Esophagus (tissue), 2 donors: Measurements from ENCODE around the gene CACNG3. TPM values are rescaled to one million over a fixed set of nuclear protein-coding genes. Genes with fewer than 3 reads are reported as not detected.

Source experiments
- H3K27ac ChIP-seq, 2 donors: one replicate each; pipeline ENCODE4 v1.5.1; 2013; ENCODE audit warnings: low read depth in 2 of 2, mild to moderate bottlenecking in 2 of 2, inconsistent platforms in 1 of 2, low read length in 1 of 2, moderate library complexity in 1 of 2
- H3K27me3 ChIP-seq, 2 donors: one replicate each; pipeline ENCODE4 v1.6.1; 2013; ENCODE audit warnings: low read length in 2 of 2, control low read depth in 1 of 2, mild to moderate bottlenecking in 1 of 2; ENCODE audit not compliant: insufficient read depth in 2 of 2, control insufficient read depth in 1 of 2
- H3K36me3 ChIP-seq, 2 donors: one replicate each; pipeline ENCODE4 v1.6.1; 2013; ENCODE audit warnings: low read length in 1 of 2; ENCODE audit not compliant: control insufficient read depth in 2 of 2, insufficient read depth in 2 of 2
- H3K4me1 ChIP-seq, 2 donors: one replicate each; pipeline ENCODE4 v1.6.1; 2013; ENCODE audit warnings: low read length in 1 of 2; ENCODE audit not compliant: control insufficient read depth in 2 of 2, insufficient read depth in 2 of 2
- H3K4me3 ChIP-seq, 2 donors: one replicate each; pipeline ENCODE4 v1.5.1; 2013; ENCODE audit warnings: low read length in 2 of 2, mild to moderate bottlenecking in 2 of 2, low read depth in 1 of 2, moderate library complexity in 1 of 2
- H3K9me3 ChIP-seq, 2 donors: one replicate each; pipeline ENCODE4 v1.6.1; 2013; ENCODE audit warnings: mild to moderate bottlenecking in 2 of 2, low read depth in 1 of 2, low read length in 1 of 2, moderate library complexity in 1 of 2; ENCODE audit not compliant: control insufficient read depth in 2 of 2, insufficient read depth in 1 of 2
- WGBS, 2 donors: extraction: QIAGEN DNeasy Blood & Tissue Kit; methylation state at CpG; one replicate each; pipeline ENCODE4 v1.1.7; 2013; 5-methylcytosine and 5-hydroxymethylcytosine counted together
- polyA plus RNA-seq, 2 donors: library from polyadenylated mRNA; stranded (reverse); fragments of 200-250 nt; gene quantifications; one replicate each; pipeline ENCODE4 v1.2.3, GENCODE V29; 2013
- donor health status: healthy with polysubstance abuse.
- donor health status: Bipolar disorder and iron deficiency.

The CACNG3 gene
- polyA plus RNA-seq, 2 donors = not detected

DNA sequence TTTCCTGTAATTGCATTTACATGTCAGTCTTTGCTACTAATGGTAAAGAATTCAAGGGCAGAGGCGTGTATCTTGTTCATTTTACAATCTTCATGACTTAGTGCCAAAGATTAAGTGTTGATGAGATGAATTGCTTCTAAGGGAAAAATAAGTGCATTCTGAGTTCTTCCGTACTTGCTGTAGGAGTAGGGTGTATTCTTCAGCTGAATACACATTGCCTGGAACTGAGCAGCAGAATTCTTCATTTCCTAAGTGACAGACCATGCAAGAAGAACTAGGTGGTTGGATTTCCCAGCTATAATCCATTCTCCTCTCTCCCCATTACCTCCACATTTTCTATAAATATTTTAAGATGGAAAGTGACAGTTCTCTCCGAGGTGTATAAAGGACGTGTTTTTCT is 104.8 kb downstream of the CACNG3 start:
- Histone ChIP-seq H3K9me3 (no peaks in the 10 kb centered on the region), H3K27me3 (no peaks in the 10 kb centered on the region), H3K36me3 (no peaks in the 10 kb centered on the region), H3K27ac (no peak overlapping the region), H3K4me3 (no peak overlapping the region), H3K4me1 (no peaks in the 10 kb centered on the region)
- 68 to 75% methylated on average over 4 of the region's 4 CpGs for WGBS, 2 donors

DNA sequence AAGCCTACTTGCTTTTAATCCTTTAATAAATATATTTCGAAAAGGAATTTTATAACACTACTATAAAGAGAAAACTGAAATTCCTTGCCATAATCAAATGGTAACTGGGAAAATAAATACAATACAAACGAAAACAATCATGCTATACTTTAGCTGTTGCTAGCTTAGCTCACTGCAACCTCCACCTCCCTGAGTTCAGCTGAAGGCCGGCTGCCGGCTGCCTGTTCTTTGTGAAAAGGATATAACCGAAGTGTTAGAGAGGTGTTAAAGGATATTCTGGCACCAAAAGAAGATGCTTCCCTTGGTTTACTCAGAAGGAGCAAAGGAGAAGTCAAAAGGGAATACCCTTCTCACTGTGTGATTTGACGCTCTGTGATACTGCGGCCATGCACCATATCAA is 108.5 kb downstream of the CACNG3 start:
- Histone ChIP-seq H3K27me3 (no peaks in the 10 kb centered on the region), H3K4me1 (no peaks in the 10 kb centered on the region), H3K27ac (no peak overlapping the region), H3K36me3 (no peaks in the 10 kb centered on the region), H3K9me3 (peaks cover 0 to 2% of the 10 kb centered on the region in 2 donors), H3K4me3 (no peak overlapping the region)
- 64 to 65% methylated on average over 7 of the region's 7 CpGs for WGBS, 2 donors

DNA sequence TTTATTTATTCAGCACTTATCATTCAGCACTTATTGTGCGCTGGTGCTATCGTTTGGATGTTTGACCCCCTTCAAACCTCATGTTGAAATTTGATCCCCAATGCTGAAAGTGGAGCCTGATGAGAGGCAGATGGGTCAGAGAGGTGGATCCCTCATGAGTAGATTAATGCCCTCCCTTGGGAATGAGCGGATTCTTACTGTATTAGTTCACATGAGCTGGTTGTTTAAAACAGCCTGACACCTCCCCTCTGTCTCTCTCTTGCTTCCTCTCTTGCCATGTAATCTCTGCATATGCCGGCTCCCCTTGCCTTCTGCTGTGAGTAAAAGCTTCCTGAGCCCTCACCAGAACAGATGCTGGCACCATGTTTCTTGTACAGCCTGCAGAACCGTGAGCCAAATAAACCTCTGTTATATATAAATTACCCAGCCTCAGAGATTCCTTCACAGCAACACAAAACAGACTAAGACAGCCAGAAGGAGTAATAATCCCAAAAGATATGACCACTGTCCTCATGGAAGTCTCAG is 111.1 kb downstream of the CACNG3 start:
- H3K4me1 ChIP-seq = no peaks in the 10 kb centered on the region
- peaks cover 3% of the 10 kb centered on the region in 2 donors for H3K9me3 ChIP-seq
- H3K36me3 ChIP-seq = no peaks in the 10 kb centered on the region
- H3K27me3 ChIP-seq = no peaks in the 10 kb centered on the region
- H3K4me3 ChIP-seq = no peak overlapping the region
- WGBS, 2 donors = 56 to 62% methylated on average over 5 of the region's 5 CpGs
- no peak overlapping the region for H3K27ac ChIP-seq

DNA sequence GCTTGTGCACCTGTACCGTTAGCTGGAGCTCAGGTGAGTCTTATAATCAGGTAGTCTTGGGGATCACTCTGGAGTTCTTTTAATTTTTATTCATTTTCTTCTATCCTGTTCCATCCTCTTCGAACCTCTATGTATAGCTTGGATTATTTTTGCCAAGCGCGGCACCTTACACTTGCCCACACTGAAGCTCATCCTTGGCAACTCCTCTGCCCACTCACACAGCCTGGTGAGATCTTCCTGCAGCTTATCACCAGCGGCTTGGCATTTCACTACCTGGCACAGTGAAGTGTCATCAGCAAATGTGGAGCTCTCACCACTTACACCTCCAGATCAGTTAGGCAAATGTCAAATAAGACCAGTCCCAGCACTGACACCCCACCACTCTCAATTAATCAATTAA is 116.7 kb downstream of the CACNG3 start:
- H3K9me3 ChIP-seq = peaks cover 2 to 3% of the 10 kb centered on the region in 2 donors
- 77 to 88% methylated on average over 5 of the region's 5 CpGs for WGBS, 2 donors
- H3K27ac ChIP-seq = no peak overlapping the region
- H3K27me3 ChIP-seq = no peaks in the 10 kb centered on the region
- no peaks in the 10 kb centered on the region for H3K4me1 ChIP-seq
- no peak overlapping the region for H3K4me3 ChIP-seq
- H3K36me3 ChIP-seq = no peaks in the 10 kb centered on the region

DNA sequence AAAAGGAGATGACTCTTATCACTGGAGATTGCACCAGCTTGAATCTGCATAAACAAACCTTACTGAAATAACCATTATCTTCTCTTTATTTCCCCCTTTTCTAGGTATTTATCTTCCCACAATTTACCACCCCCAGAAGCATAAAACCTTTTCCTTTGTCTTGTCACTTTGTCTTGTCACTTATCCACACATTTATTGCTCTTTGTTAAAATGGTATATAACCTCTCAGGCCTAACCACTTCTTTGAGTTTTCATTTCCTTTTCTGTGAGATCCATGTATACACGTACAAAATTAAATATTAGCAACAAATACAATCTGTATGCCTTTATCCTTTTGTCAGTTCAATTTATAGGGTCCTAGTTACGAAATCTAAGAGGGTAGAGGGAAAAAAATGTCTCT is 122.9 kb downstream of the CACNG3 start:
- 10 to 13% methylated on average over 2 of the region's 2 CpGs for WGBS, 2 donors
- Histone ChIP-seq H3K27me3 (no peaks in the 10 kb centered on the region), H3K9me3 (peaks cover 0 to 5% of the 10 kb centered on the region in 2 donors), H3K27ac (no peak overlapping the region), H3K4me3 (no peak overlapping the region), H3K36me3 (no peaks in the 10 kb centered on the region), H3K4me1 (no peaks in the 10 kb centered on the region)

DNA sequence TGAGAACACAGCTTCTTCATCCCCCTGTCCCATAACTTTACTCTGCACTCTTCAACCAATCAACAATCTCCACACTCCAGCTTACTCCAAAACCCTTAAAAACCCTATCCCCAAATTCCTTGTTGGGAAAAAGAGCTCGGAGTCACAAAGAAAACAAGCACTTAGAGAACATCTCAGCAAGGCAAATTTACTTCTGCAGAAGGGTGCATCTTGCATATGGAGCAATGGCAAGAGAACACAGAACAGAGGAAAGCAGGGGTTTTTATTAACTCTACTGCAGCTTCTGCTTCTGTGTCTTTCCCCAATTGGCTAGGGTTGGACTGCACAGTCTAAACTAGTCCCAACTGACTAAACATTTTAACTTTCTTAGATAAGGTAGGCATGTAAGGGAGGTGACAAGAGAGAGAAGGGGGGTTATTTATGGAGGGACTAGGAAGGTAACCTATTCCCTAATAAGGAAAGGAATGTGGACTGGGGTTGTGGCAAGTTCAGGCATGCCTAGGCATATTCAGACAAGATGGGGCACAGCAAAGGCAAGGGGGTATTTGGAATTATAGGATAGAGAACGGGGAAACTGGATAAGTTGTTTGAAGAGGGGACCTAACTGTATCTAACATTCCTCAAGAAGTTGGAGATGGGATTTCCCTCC is 125.5 kb downstream of the CACNG3 start:
- H3K9me3 ChIP-seq = peaks cover 0 to 5% of the 10 kb centered on the region in 2 donors
- H3K4me3 ChIP-seq = no peak overlapping the region
- WGBS, 2 donors = 53 to 54% methylated on average over 2 of the region's 2 CpGs
- H3K4me1 ChIP-seq = no peaks in the 10 kb centered on the region
- no peaks in the 10 kb centered on the region for H3K36me3 ChIP-seq
- H3K27me3 ChIP-seq = no peaks in the 10 kb centered on the region
- H3K27ac ChIP-seq = no peak overlapping the region

DNA sequence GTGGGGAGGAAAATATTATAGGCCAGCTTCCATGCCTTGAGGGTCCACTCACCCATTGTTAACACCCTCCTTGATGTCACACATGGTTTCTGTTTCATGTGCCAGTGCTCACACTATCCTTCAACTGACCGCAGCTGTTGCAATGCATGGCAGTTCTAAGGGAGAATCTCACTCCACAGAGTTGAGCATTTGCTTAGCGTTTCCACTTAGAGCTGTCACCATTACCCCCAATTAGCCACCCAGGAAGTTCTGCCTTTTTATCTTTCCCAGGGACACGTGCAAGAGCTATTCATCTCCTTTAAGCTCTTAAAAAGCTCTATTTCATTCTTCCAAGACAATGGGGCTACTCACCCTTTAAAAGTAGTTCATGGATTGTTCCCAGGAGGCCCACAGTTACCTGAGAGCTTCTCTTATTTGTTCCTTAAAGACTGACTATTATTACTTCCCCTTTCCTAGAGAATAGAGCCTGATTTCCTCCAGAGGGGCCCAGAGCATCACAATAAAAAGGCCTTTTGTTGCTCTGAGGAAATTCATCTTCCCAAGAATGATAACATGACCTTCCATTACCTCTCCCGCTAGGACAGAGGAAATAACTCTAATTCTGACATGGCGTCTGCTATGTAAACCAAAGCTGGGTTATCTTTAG is 126.8 kb downstream of the CACNG3 start:
- Histone ChIP-seq H3K4me3 (no peak overlapping the region), H3K27me3 (no peaks in the 10 kb centered on the region), H3K9me3 (peaks cover 0 to 5% of the 10 kb centered on the region in 2 donors), H3K27ac (no peak overlapping the region), H3K4me1 (no peaks in the 10 kb centered on the region), H3K36me3 (no peaks in the 10 kb centered on the region)
- 23 to 27% methylated on average over 5 of the region's 5 CpGs for WGBS, 2 donors

DNA sequence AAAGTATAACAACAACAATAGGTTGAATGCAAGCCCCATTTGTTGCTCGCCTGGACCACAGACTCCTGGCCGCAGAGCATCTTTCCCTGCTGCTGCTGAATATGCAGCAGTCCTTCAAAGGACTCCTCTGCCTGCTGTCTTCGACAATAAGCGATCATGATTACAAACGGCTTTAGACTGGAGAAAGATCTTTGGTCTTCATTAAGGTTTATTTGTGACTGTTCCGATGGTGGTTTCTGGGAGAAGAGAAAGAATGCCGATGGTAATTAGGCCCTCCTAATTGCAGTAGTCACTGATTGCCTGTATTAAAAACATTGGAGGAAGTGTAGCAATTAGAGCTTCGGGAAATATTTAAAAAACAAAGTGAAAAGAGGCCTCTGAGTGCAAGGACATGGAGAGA is 138.2 kb downstream of the CACNG3 start:
- H3K27ac ChIP-seq = no peak overlapping the region
- no peaks in the 10 kb centered on the region for H3K27me3 ChIP-seq
- 81% methylated on average over 8 of the region's 8 CpGs for WGBS, 2 donors
- H3K4me3 ChIP-seq = no peak overlapping the region
- no peaks in the 10 kb centered on the region for H3K4me1 ChIP-seq
- H3K9me3 ChIP-seq = no peaks in the 10 kb centered on the region
- H3K36me3 ChIP-seq = no peaks in the 10 kb centered on the region

DNA sequence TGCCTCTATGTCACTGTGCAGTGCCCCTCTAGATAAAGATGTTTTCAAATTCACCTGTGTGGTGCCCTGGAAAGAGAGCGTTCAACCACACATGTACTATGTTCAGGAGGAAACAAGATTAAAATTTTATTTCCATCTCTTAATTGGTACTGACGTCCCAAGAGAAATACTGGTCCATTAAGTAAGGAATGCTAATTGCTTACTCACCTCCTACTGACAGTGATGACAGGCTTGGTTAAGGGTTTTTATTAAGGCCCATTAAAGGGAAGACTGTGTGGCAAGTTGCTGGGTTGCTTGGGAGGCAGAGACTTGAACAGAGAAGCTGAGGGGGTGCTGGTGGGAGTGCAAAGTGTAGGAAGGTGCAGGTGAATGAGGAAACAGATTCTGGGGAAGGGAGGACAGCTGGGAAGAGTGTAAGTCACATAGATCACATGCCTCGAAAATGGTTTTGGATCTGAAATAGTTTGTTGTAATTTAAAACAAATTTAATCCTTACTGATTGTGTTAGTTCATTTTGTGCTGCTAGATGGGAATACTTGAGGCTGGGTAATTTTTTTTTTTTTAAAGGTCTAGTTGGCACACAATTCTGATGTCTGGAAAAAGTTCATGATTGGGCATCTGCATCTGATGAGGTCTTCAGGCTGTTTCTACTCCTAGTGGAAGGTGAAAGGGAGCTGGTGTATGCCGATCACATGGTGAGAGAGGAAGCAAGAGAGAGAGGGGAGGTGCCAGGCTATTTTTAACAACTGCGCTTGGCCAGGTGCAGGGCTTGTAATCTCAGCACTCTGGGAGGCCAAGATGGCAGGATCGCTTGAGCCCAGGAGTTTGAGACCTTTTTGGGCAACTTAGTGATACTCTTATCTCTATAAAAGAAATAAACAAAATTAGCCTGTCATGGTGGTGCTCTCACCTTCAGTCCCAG is 140.5 kb downstream of the CACNG3 start:
- WGBS, 2 donors = 57 to 60% methylated on average over 6 of the region's 6 CpGs
- Histone ChIP-seq H3K4me3 (no peak overlapping the region), H3K27me3 (no peaks in the 10 kb centered on the region), H3K4me1 (no peaks in the 10 kb centered on the region), H3K9me3 (no peaks in the 10 kb centered on the region), H3K36me3 (no peaks in the 10 kb centered on the region), H3K27ac (no peak overlapping the region)
